Panc1 (cell line): ENCODE data around the gene MPL.

Experiments used
- CTCF ChIP-seq: fragments of 450-650 bp; IDR thresholded peaks from 2 replicates; pipeline ENCODE4 v1.5.1; 2017; ENCODE audit warnings: mild to moderate bottlenecking
- POLR2AphosphoS5 ChIP-seq: IDR thresholded peaks from 2 replicates; pipeline ENCODE4 v1.6.1; 2012; ENCODE audit warnings: mild to moderate bottlenecking, low read depth, low read length, moderate library complexity
- SIN3A ChIP-seq: IDR thresholded peaks from 2 replicates; pipeline ENCODE4 v1.6.1; 2012; ENCODE audit warnings: low read depth, mild to moderate bottlenecking, low read length, moderate library complexity, borderline replicate concordance; ENCODE audit not compliant: insufficient read depth
- TCF7L2 ChIP-seq: IDR thresholded peaks from 2 replicates; pipeline ENCODE4 v1.6.1; 2011; ENCODE audit warnings: mild to moderate bottlenecking, low read depth, low read length, inconsistent platforms
- TF ChIP-seq, protein P1 (sequence below), 2 experiments: IDR thresholded peaks; 2 replicates each; pipeline ENCODE4 v1.6.1; 2011 to 2012; ENCODE audit warnings: low read depth in 2 of 2, control low read depth in 1 of 2, low read length in 1 of 2, mild to moderate bottlenecking in 1 of 2, moderate library complexity in 1 of 2; ENCODE audit not compliant: insufficient read depth in 1 of 2

DNA sequence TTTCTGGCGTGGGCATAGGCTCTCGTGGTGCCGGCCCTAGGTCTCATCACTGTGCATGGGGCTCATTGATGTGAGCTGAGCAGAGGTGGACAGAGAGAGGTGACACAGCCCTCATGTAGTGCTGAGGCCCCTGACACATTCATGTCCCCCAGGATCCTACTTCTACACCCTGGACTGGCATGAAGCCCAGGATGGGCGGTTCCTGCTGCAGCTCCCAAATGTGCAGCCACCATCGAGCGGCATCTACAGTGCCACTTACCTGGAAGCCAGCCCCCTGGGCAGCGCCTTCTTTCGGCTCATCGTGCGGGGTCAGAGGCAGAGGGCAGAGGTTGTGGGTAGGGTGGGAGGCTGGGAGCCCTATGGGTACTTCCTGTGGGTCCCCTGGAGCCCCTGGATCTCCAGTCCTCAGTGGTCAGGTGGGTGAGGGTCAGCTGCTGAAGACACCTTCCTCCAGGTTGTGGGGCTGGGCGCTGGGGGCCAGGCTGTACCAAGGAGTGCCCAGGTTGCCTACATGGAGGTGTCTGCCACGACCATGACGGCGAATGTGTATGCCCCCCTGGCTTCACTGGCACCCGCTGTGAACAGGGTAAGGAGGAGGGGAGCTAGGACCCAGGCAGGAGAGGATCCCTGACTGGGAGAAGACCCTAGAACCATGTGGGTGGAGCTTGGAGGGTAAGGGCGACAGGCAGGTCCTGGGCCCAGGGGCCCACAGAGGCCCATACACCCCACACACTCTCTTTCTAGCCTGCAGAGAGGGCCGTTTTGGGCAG is 30.7 kb upstream of the MPL start:
- TF ChIP-seq CTCF = no peak
- TF ChIP-seq, protein P1, sequence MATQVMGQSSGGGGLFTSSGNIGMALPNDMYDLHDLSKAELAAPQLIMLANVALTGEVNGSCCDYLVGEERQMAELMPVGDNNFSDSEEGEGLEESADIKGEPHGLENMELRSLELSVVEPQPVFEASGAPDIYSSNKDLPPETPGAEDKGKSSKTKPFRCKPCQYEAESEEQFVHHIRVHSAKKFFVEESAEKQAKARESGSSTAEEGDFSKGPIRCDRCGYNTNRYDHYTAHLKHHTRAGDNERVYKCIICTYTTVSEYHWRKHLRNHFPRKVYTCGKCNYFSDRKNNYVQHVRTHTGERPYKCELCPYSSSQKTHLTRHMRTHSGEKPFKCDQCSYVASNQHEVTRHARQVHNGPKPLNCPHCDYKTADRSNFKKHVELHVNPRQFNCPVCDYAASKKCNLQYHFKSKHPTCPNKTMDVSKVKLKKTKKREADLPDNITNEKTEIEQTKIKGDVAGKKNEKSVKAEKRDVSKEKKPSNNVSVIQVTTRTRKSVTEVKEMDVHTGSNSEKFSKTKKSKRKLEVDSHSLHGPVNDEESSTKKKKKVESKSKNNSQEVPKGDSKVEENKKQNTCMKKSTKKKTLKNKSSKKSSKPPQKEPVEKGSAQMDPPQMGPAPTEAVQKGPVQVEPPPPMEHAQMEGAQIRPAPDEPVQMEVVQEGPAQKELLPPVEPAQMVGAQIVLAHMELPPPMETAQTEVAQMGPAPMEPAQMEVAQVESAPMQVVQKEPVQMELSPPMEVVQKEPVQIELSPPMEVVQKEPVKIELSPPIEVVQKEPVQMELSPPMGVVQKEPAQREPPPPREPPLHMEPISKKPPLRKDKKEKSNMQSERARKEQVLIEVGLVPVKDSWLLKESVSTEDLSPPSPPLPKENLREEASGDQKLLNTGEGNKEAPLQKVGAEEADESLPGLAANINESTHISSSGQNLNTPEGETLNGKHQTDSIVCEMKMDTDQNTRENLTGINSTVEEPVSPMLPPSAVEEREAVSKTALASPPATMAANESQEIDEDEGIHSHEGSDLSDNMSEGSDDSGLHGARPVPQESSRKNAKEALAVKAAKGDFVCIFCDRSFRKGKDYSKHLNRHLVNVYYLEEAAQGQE (IDR thresholded peaks at IDR 0.05; ENCODE audit: insufficient read depth in 1 of 2, low read depth in 2 of 2, low read length in 1 of 2) = no peak
- no peak for TF ChIP-seq SIN3A
- TF ChIP-seq POLR2AphosphoS5 = no peak
- TF ChIP-seq TCF7L2 = no peak
